Colonic mucosa (tissue), 4 donors: ENCODE measurements around the gene APOBEC3C. TPM values are rescaled to one million over a fixed set of nuclear protein-coding genes. Genes with fewer than 3 reads are reported as not detected.
"Not testable (repeated sequence)": the region's sequence is repeated elsewhere in the genome, so short reads cannot be mapped to it uniquely, and the experiment has no call there.

Source experiments
- DNase-seq: peaks from one replicate; pipeline ENCODE4 v3.0.0-alpha.2; 2020
- H3K27ac ChIP-seq: fragments of 200-600 bp; one replicate; pipeline ENCODE4 v1.8.0; 2021
- H3K27me3 ChIP-seq: fragments of 200-600 bp; one replicate; pipeline ENCODE4 v1.8.0; 2021
- H3K36me3 ChIP-seq: fragments of 200-600 bp; one replicate; pipeline ENCODE4 v1.8.0; 2021
- H3K4me1 ChIP-seq: fragments of 200-600 bp; one replicate; pipeline ENCODE4 v1.8.0; 2021; ENCODE audit warnings: mild to moderate bottlenecking
- H3K4me3 ChIP-seq: fragments of 200-600 bp; one replicate; pipeline ENCODE4 v1.8.0; 2021
- H3K9ac ChIP-seq, 2 donors: one replicate each; pipeline ENCODE4 v1.7.0; 2013; ENCODE audit warnings: control low read depth in 2 of 2, low read depth in 2 of 2, low read length in 2 of 2
- H3K9me3 ChIP-seq: fragments of 200-600 bp; one replicate; pipeline ENCODE4 v1.8.0; 2021
- CTCF ChIP-seq: fragments of 200-600 bp; IDR thresholded peaks from one replicate; pipeline ENCODE4 v1.8.0; 2022; ENCODE audit warnings: antibody characterized with exemption, mild to moderate bottlenecking
- intact Hi-C: fragments of 100-400 bp; cut with DNase I; formaldehyde crosslinking; loops from one replicate; pipeline ENCODE4 v1.14.1; 2022
- total RNA-seq, 2 donors: library from RNA; stranded (reverse); fragmentation: NEBNext Ultra II Directional in 1 of 2; extraction: Animal tissue kit (Norgen Biotek cat#: 25700) in 1 of 2; gene quantifications; one replicate each; pipeline ENCODE4 v1.2.1, GENCODE V29; 2021
- donor health status: healthy.
- donor health status: DM: no; HTN: no; CAD: no.
- donor health status: DM: no; HTN: no; CAD: no.

APOBEC3C gene
- total RNA-seq, 2 donors from 2014 or later = 13.5 to 49.0 TPM

- Histone ChIP-seq H3K9me3 (no peaks in the 10 kb centered on the region), H3K4me3 (no peak overlapping the region), H3K36me3 (no peaks in the 10 kb centered on the region), H3K27me3 (no peaks in the 10 kb centered on the region), H3K27ac (no peak overlapping the region), H3K4me1 (no peaks in the 10 kb centered on the region), H3K9ac (no peak overlapping the region)
- DNase-seq = no peak
- TF ChIP-seq CTCF = no peak
- intact Hi-C loops = no loop called here
Observed at GRCh38 chr22:38971791-38972190, 42.3 kb upstream of the APOBEC3C start.

- H3K9me3 ChIP-seq = no peaks in the 10 kb centered on the region
- intact Hi-C loops = no loop called here
- no peak for TF ChIP-seq CTCF
Observed at GRCh38 chr22:38972558-38972957, 41.5 kb upstream of the APOBEC3C start.

GRCh38 chr22:38973289-38974169 lies 40.5 kb upstream of the APOBEC3C start:
- no peaks in the 10 kb centered on the region for H3K9me3 ChIP-seq
- intact Hi-C loops = no loop called here
- H3K4me3 ChIP-seq = no peak overlapping the region
- no peaks in the 10 kb centered on the region for H3K4me1 ChIP-seq
- no peaks in the 10 kb centered on the region for H3K27me3 ChIP-seq
- H3K36me3 ChIP-seq = no peaks in the 10 kb centered on the region
- TF ChIP-seq CTCF = peak; percentile 46
- H3K9ac ChIP-seq = no peak overlapping the region
- no peak overlapping the region for H3K27ac ChIP-seq
- peak; percentile 53 for DNase-seq

More at GRCh38 chr22:38972558-38972957, 41.5 kb upstream of the APOBEC3C start:
- H3K36me3 ChIP-seq = no peaks in the 10 kb centered on the region
- H3K9ac ChIP-seq = no peak overlapping the region
- H3K27ac ChIP-seq = no peak overlapping the region
- no peaks in the 10 kb centered on the region for H3K27me3 ChIP-seq
- H3K4me3 ChIP-seq = no peak overlapping the region
- H3K4me1 ChIP-seq = no peaks in the 10 kb centered on the region
- DNase-seq = no peak

GRCh38 chr22:38974170-38974825 lies 39.8 kb upstream of the APOBEC3C start:
- TF ChIP-seq CTCF = no peak
- Histone ChIP-seq H3K9ac (no peak overlapping the region), H3K36me3 (no peaks in the 10 kb centered on the region), H3K27ac (no peak overlapping the region), H3K4me1 (no peaks in the 10 kb centered on the region), H3K4me3 (no peak overlapping the region), H3K27me3 (no peaks in the 10 kb centered on the region), H3K9me3 (no peaks in the 10 kb centered on the region)
- intact Hi-C loops = no loop called here
- DNase-seq = no peak

GRCh38 chr22:38974826-38975175 lies 39.3 kb upstream of the APOBEC3C start:
- no peak overlapping the region for H3K27ac ChIP-seq
- intact Hi-C loops = no loop called here
- DNase-seq = no peak
- H3K4me1 ChIP-seq = no peaks in the 10 kb centered on the region
- H3K9ac ChIP-seq = no peak overlapping the region
- H3K9me3 ChIP-seq = no peaks in the 10 kb centered on the region
- H3K27me3 ChIP-seq = no peaks in the 10 kb centered on the region
- H3K36me3 ChIP-seq = no peaks in the 10 kb centered on the region
- TF ChIP-seq CTCF = no peak
- H3K4me3 ChIP-seq = no peak overlapping the region

- H3K9me3 ChIP-seq, H3K4me1 ChIP-seq, H3K27me3 ChIP-seq, H3K4me3 ChIP-seq, intact Hi-C loops, H3K27ac ChIP-seq, DNase-seq, H3K36me3 ChIP-seq, H3K9ac ChIP-seq: not testable (repeated sequence)
Observed at GRCh38 chr22:38977289-38977688, 36.8 kb upstream of the APOBEC3C start.

GRCh38 chr22:38980587-38980986 lies 33.5 kb upstream of the APOBEC3C start:
- peak; percentile 58 for DNase-seq
- H3K27ac ChIP-seq, H3K9me3 ChIP-seq, intact Hi-C loops, H3K4me1 ChIP-seq, H3K27me3 ChIP-seq, H3K36me3 ChIP-seq, H3K4me3 ChIP-seq: not testable (repeated sequence)
- peak overlapping the region in 1 of 2 donors; percentile 46 for H3K9ac ChIP-seq
